GM20000 (cell line): ENCODE results near the gene LYPD6.
A peak's percentile ranks its signal among the peaks of the same experiment; 100 is the strongest.
"Not testable (repeated sequence)": the region's sequence is repeated elsewhere in the genome, so short reads cannot be mapped to it uniquely, and the experiment has no call there.

Experiments used
- DNase-seq: peaks from one replicate; pipeline ENCODE4 v3.0.0; 2012; ENCODE audit warnings: low spot score
- CTCF ChIP-seq: IDR thresholded peaks from 2 replicates; pipeline ENCODE4 v1.5.1; 2012; ENCODE audit warnings: mild to moderate bottlenecking, control low read depth; ENCODE audit errors: extremely low read depth, missing control alignments

The LYPD6 gene

GRCh38 chr2:149312039-149312438 is 18.3 kb upstream of the LYPD6 start:
- DNase-seq: no peak
- no peak for TF ChIP-seq CTCF

- peak; percentile 57 for TF ChIP-seq CTCF
- DNase-seq: peak; percentile 77
Measured at GRCh38 chr2:149313512-149313972, 16.8 kb upstream of the LYPD6 start.

- no peak for TF ChIP-seq CTCF
- DNase-seq: no peak
Measured at GRCh38 chr2:149314687-149315086, 15.7 kb upstream of the LYPD6 start.

- DNase-seq: no peak
Measured at GRCh38 chr2:149315461-149315860, 14.9 kb upstream of the LYPD6 start.

GRCh38 chr2:149318566-149318965 is 11.8 kb upstream of the LYPD6 start:
- not testable (repeated sequence) for DNase-seq

More at GRCh38 chr2:149315461-149315860, 14.9 kb upstream of the LYPD6 start:
- TF ChIP-seq CTCF: no peak

- no peak for TF ChIP-seq CTCF
- no peak for DNase-seq
Measured at GRCh38 chr2:149320362-149320761, 10.0 kb upstream of the LYPD6 start.

- no peak for DNase-seq
- no peak for TF ChIP-seq CTCF
Measured at GRCh38 chr2:149329068-149329467, 1.3 kb upstream of the LYPD6 start.

GRCh38 chr2:149329489-149330126 is 779 bp upstream of the LYPD6 start:
- TF ChIP-seq CTCF: no peak
- peak; percentile 41 for DNase-seq
